HUES64 (cell line): ENCODE measurements around the gene EPB41L2.

Source experiments
- H3K27ac ChIP-seq: 2 replicates; pipeline ENCODE4 v1.7.0; 2013; ENCODE audit warnings: low read depth, low read length, inconsistent platforms
- H3K27me3 ChIP-seq: 2 replicates; pipeline ENCODE4 v1.6.1; 2013; ENCODE audit warnings: mild to moderate bottlenecking, low read length; ENCODE audit not compliant: insufficient read depth
- H3K36me3 ChIP-seq: 2 replicates; pipeline ENCODE4 v1.6.1; 2013; ENCODE audit warnings: mild to moderate bottlenecking, low read length; ENCODE audit not compliant: insufficient read depth
- H3K4me1 ChIP-seq: 2 replicates; pipeline ENCODE4 v1.6.1; 2013; ENCODE audit warnings: mild to moderate bottlenecking, low read length, moderate library complexity; ENCODE audit not compliant: insufficient read depth
- H3K4me3 ChIP-seq: 2 replicates; pipeline ENCODE4 v1.5.1; 2013; ENCODE audit warnings: mild to moderate bottlenecking, low read length, moderate library complexity
- H3K9ac ChIP-seq: 2 replicates; pipeline ENCODE4 v1.6.1; 2013; ENCODE audit warnings: mild to moderate bottlenecking, low read depth, low read length
- H3K9me3 ChIP-seq: 2 replicates; pipeline ENCODE4 v1.6.1; 2013; ENCODE audit warnings: low read depth, low read length; ENCODE audit not compliant: insufficient read depth
- WGBS: fragments of 150-250, 120-280 bp; methylation state at CpG from one replicate; pipeline ENCODE4 v1.1.7; 2013; ENCODE audit warnings: missing lambda C conversion rate; 5-methylcytosine and 5-hydroxymethylcytosine counted together

EPB41L2 gene

GRCh38 chr6:130885392-130886192, 177.5 kb downstream of the EPB41L2 start:
- Histone ChIP-seq H3K36me3 (peaks cover 22% of the 10 kb centered on the region), H3K4me1 (no peaks in the 10 kb centered on the region), H3K27me3 (no peaks in the 10 kb centered on the region), H3K27ac (no peak overlapping the region), H3K4me3 (no peak overlapping the region), H3K9me3 (no peaks in the 10 kb centered on the region), H3K9ac (no peak overlapping the region)
- WGBS, result 37% methylated on average over 3 of the region's 4 CpGs

- H3K9me3 ChIP-seq, result no peaks in the 10 kb centered on the region
- WGBS, result 91% methylated on average over 4 of the region's 4 CpGs
- no peaks in the 10 kb centered on the region for H3K4me1 ChIP-seq
- no peak overlapping the region for H3K27ac ChIP-seq
- peaks cover 16% of the 10 kb centered on the region; the same call in 1 of the 2 replicates for H3K36me3 ChIP-seq
- H3K27me3 ChIP-seq, result no peaks in the 10 kb centered on the region
- H3K4me3 ChIP-seq, result no peak overlapping the region
- H3K9ac ChIP-seq, result no peak overlapping the region
Measured at GRCh38 chr6:130882370-130882769, 180.7 kb downstream of the EPB41L2 start.

GRCh38 chr6:130879826-130880225, 183.2 kb downstream of the EPB41L2 start:
- Histone ChIP-seq H3K9ac (no peak overlapping the region), H3K36me3 (peaks cover 15% of the 10 kb centered on the region; the same call in 1 of the 2 replicates)
- 96% methylated on average over 6 of the region's 6 CpGs for WGBS

GRCh38 chr6:130873746-130874145, 189.3 kb downstream of the EPB41L2 start:
- Histone ChIP-seq H3K27ac (no peak overlapping the region), H3K27me3 (no peaks in the 10 kb centered on the region), H3K9ac (no peak overlapping the region), H3K4me1 (peaks cover 6% of the 10 kb centered on the region), H3K36me3 (peaks cover 11% of the 10 kb centered on the region; the same call in 1 of the 2 replicates), H3K4me3 (no peak overlapping the region), H3K9me3 (no peaks in the 10 kb centered on the region)
- 87% methylated on average over 4 of the region's 5 CpGs for WGBS

More at GRCh38 chr6:130879826-130880225, 183.2 kb downstream of the EPB41L2 start:
- no peaks in the 10 kb centered on the region for H3K27me3 ChIP-seq
- no peak overlapping the region for H3K4me3 ChIP-seq
- H3K9me3 ChIP-seq, result no peaks in the 10 kb centered on the region
- no peak overlapping the region for H3K27ac ChIP-seq
- no peaks in the 10 kb centered on the region for H3K4me1 ChIP-seq

GRCh38 chr6:130872250-130873095, 190.6 kb downstream of the EPB41L2 start:
- 65% methylated on average over 8 of the region's 8 CpGs for WGBS
- Histone ChIP-seq H3K27ac (no peak overlapping the region), H3K4me3 (no peak overlapping the region), H3K4me1 (peaks cover 13% of the 10 kb centered on the region), H3K36me3 (peaks cover 9% of the 10 kb centered on the region; the same call in 1 of the 2 replicates), H3K27me3 (no peaks in the 10 kb centered on the region), H3K9me3 (no peaks in the 10 kb centered on the region), H3K9ac (no peak overlapping the region)

- peaks cover 13% of the 10 kb centered on the region for H3K4me1 ChIP-seq
- H3K36me3 ChIP-seq, result peaks cover 21% of the 10 kb centered on the region
- H3K9ac ChIP-seq, result no peak overlapping the region
- no peak overlapping the region for H3K4me3 ChIP-seq
- WGBS, result 93% methylated on average over 9 of the region's 9 CpGs
- H3K27me3 ChIP-seq, result no peaks in the 10 kb centered on the region
- H3K27ac ChIP-seq, result no peak overlapping the region
- no peaks in the 10 kb centered on the region for H3K9me3 ChIP-seq
Measured at GRCh38 chr6:130870179-130870880, 192.7 kb downstream of the EPB41L2 start.

GRCh38 chr6:130869681-130870080, 193.4 kb downstream of the EPB41L2 start:
- no peak overlapping the region for H3K27ac ChIP-seq
- no peak overlapping the region for H3K4me3 ChIP-seq
- 95% methylated on average over 10 of the region's 10 CpGs for WGBS
- no peak overlapping the region for H3K9ac ChIP-seq
- H3K4me1 ChIP-seq, result peaks cover 13% of the 10 kb centered on the region
- no peaks in the 10 kb centered on the region for H3K27me3 ChIP-seq
- peaks cover 22% of the 10 kb centered on the region for H3K36me3 ChIP-seq
- no peaks in the 10 kb centered on the region for H3K9me3 ChIP-seq

GRCh38 chr6:130865793-130866192, 197.3 kb downstream of the EPB41L2 start:
- Histone ChIP-seq H3K36me3 (peaks cover 37% of the 10 kb centered on the region), H3K27me3 (no peaks in the 10 kb centered on the region), H3K4me1 (peaks cover 13% of the 10 kb centered on the region), H3K9me3 (no peaks in the 10 kb centered on the region), H3K4me3 (no peak overlapping the region), H3K9ac (no peak overlapping the region), H3K27ac (no peak overlapping the region)
- WGBS, result 97% methylated on average over 3 of the region's 4 CpGs

GRCh38 chr6:130864344-130864743, 198.7 kb downstream of the EPB41L2 start:
- WGBS, result 96% methylated on average over 11 of the region's 11 CpGs
- Histone ChIP-seq H3K9ac (no peak overlapping the region), H3K4me3 (no peak overlapping the region), H3K9me3 (no peaks in the 10 kb centered on the region), H3K27me3 (no peaks in the 10 kb centered on the region), H3K4me1 (peaks cover 13% of the 10 kb centered on the region), H3K36me3 (peaks cover 31% of the 10 kb centered on the region), H3K27ac (no peak overlapping the region)

GRCh38 chr6:130863415-130864230, 199.4 kb downstream of the EPB41L2 start:
- H3K9ac ChIP-seq, result no peak overlapping the region
- no peak overlapping the region for H3K27ac ChIP-seq
- H3K27me3 ChIP-seq, result no peaks in the 10 kb centered on the region
- 98% methylated on average over 4 of the region's 4 CpGs for WGBS
- no peak overlapping the region for H3K4me3 ChIP-seq
- peaks cover 6% of the 10 kb centered on the region for H3K4me1 ChIP-seq
- H3K36me3 ChIP-seq, result peaks cover 28% of the 10 kb centered on the region
- H3K9me3 ChIP-seq, result no peaks in the 10 kb centered on the region
